ENCODE data around the gene AMPD2.

Gene AMPD2

GRCh38 chr1:109654519-109654918 is 34.9 kb downstream of the AMPD2 start:
- Histone ChIP-seq H3K36me3 (no peaks in the 10 kb centered on the region), H3K9me3 (no peaks in the 10 kb centered on the region), H3K4me3 (ENCODE audit: low read depth, low read length) (no peak overlapping the region), H3K4me1 (no peaks in the 10 kb centered on the region), H3K27me3 (no peaks in the 10 kb centered on the region)
- no peak for DNase-seq
- TF ChIP-seq CTCF (IDR thresholded peaks at IDR 0.05; ENCODE audit: low read depth, low read length), result no peak

- H3K9me3 ChIP-seq, result no peaks in the 10 kb centered on the region
- peak within 1 kb of the TSS; percentile 84 for H3K4me3 ChIP-seq (ENCODE audit: low read depth, low read length)
- peak; percentile 90 for DNase-seq
- H3K4me1 ChIP-seq, result peaks cover 5% of the 10 kb centered on the region; the same call in 1 of the 2 replicates
- 0 out of 2 replicates have a peak, but pooled peaks have one; percentile 6 for TF ChIP-seq CTCF (IDR thresholded peaks at IDR 0.05; ENCODE audit: low read depth, low read length)
- no peaks in the 10 kb centered on the region for H3K27me3 ChIP-seq
- H3K36me3 ChIP-seq, result no peaks in the 10 kb centered on the region
These were observed 36.2 kb downstream of the AMPD2 start, which contains the start of gene GSTM4 for GRCh38 chr1:109655615-109656519. Gene GSTM4 (plus strand): TSS chr1:109656099. CDS start chr1:109656390, 291 bp downstream.

GRCh38 chr1:109657395-109657794 is 37.8 kb downstream of the AMPD2 start:
- peaks cover 5% of the 10 kb centered on the region; the same call in 1 of the 2 replicates for H3K4me1 ChIP-seq
- H3K36me3 ChIP-seq, result no peaks in the 10 kb centered on the region
- DNase-seq, result no peak
- H3K4me3 ChIP-seq (ENCODE audit: low read depth, low read length), result no peak overlapping the region
- no peak for TF ChIP-seq CTCF (IDR thresholded peaks at IDR 0.05; ENCODE audit: low read depth, low read length)
- H3K27me3 ChIP-seq, result no peaks in the 10 kb centered on the region
- no peaks in the 10 kb centered on the region for H3K9me3 ChIP-seq

- Histone ChIP-seq H3K27me3 (no peaks in the 10 kb centered on the region), H3K9me3 (no peaks in the 10 kb centered on the region), H3K4me3 (ENCODE audit: low read depth, low read length) (no peak overlapping the region), H3K36me3 (no peaks in the 10 kb centered on the region), H3K4me1 (peaks cover 5% of the 10 kb centered on the region; the same call in 1 of the 2 replicates)
- no peak for TF ChIP-seq CTCF (IDR thresholded peaks at IDR 0.05; ENCODE audit: low read depth, low read length)
- DNase-seq, result no peak
These were observed 38.3 kb downstream of the AMPD2 start for GRCh38 chr1:109657970-109658369.

GRCh38 chr1:109658533-109659042 is 39.0 kb downstream of the AMPD2 start:
- Histone ChIP-seq H3K4me1 (peaks cover 5% of the 10 kb centered on the region; the same call in 1 of the 2 replicates), H3K9me3 (no peaks in the 10 kb centered on the region), H3K36me3 (no peaks in the 10 kb centered on the region), H3K4me3 (ENCODE audit: low read depth, low read length) (no peak overlapping the region), H3K27me3 (no peaks in the 10 kb centered on the region)
- DNase-seq, result no peak
- no peak for TF ChIP-seq CTCF (IDR thresholded peaks at IDR 0.05; ENCODE audit: low read depth, low read length)

- Histone ChIP-seq H3K4me1 (peaks cover 5% of the 10 kb centered on the region; the same call in 1 of the 2 replicates), H3K9me3 (no peaks in the 10 kb centered on the region), H3K4me3 (ENCODE audit: low read depth, low read length) (no peak overlapping the region), H3K36me3 (no peaks in the 10 kb centered on the region), H3K27me3 (no peaks in the 10 kb centered on the region)
- no peak for TF ChIP-seq CTCF (IDR thresholded peaks at IDR 0.05; ENCODE audit: low read depth, low read length)
- DNase-seq, result no peak
These were observed 39.5 kb downstream of the AMPD2 start for GRCh38 chr1:109659145-109659544.

Data from BE2C (cell line).